PC-3 (cell line): Measurements from ENCODE around the gene C11orf54. TPM values are rescaled to one million over a fixed set of nuclear protein-coding genes. Genes with fewer than 3 reads are reported as not detected.

Experiments used
- ATAC-seq: fragments of 200-7000 bp; cut with Tn5 transposase; 2 replicates; pipeline ENCODE4 v1.9.1; 2020; ENCODE audit warnings: mild to moderate bottlenecking, moderate library complexity
- BruUV-seq: library from RNA; stranded (reverse); fragments of 400-500 nt; replicated peaks from 2 replicates; lab custom pipeline; 2021; lab: Mats Ljungman, UMichigan
- CTCF ChIA-PET: fragments of 300-600 bp; sonication (Branson Sonifier 250); formaldehyde crosslinking; loops from one replicate; lab custom pipeline; 2022; ENCODE audit warnings: antibody characterized with exemption; lab: Charles Lee
- POLR2A ChIA-PET: fragments of 300-600 bp; sonication (Branson Sonifier 250); formaldehyde crosslinking; loops from one replicate; lab custom pipeline; 2022; ENCODE audit warnings: antibody characterized with exemption; ENCODE audit not compliant: unreplicated experiment; lab: Charles Lee
- DNase-seq: peaks from one replicate; pipeline ENCODE4 v3.0.0-alpha.2; 2015
- H2AFZ ChIP-seq: fragments of 300-600 bp; sonication (generic); 2 replicates; pipeline ENCODE4 v1.6.0; 2016; ENCODE audit warnings: antibody characterized with exemption, low read length
- H3F3A ChIP-seq: fragments of 300-600 bp; sonication (generic); one replicate; pipeline ENCODE4 v1.6.0; 2017; ENCODE audit warnings: antibody characterized with exemption, low read length, control low read depth, mild to moderate bottlenecking; ENCODE audit not compliant: unreplicated experiment
- H3K27ac ChIP-seq: fragments of 300-600 bp; sonication (generic); 2 replicates; pipeline ENCODE4 v1.5.1; 2016; ENCODE audit warnings: mild to moderate bottlenecking, low read length
- H3K27me3 ChIP-seq: fragments of 300-600 bp; sonication (generic); 2 replicates; pipeline ENCODE4 v1.6.1; 2016; ENCODE audit warnings: low read length, mixed read lengths
- H3K36me3 ChIP-seq: fragments of 300-600 bp; sonication (generic); 2 replicates; pipeline ENCODE4 v1.6.1; 2016; ENCODE audit warnings: low read depth, mixed run types, low read length, mixed read lengths
- H3K4me1 ChIP-seq: fragments of 300-600 bp; sonication (generic); 2 replicates; pipeline ENCODE4 v1.5.1; 2016; ENCODE audit warnings: low read length; ENCODE audit not compliant: insufficient read depth
- H3K4me2 ChIP-seq: fragments of 300-600 bp; sonication (generic); 2 replicates; pipeline ENCODE4 v1.6.0; 2016; ENCODE audit warnings: low read length
- H3K4me3 ChIP-seq: fragments of 300-600 bp; sonication (generic); 2 replicates; pipeline ENCODE4 v1.5.1; 2016; ENCODE audit warnings: mild to moderate bottlenecking, low read length, mixed read lengths
- H3K79me2 ChIP-seq: fragments of 300-600 bp; sonication (generic); 2 replicates; pipeline ENCODE4 v1.6.1; 2017; ENCODE audit warnings: low read length, mixed read lengths
- H3K9ac ChIP-seq: fragments of 300-600 bp; sonication (generic); 2 replicates; pipeline ENCODE4 v1.6.0; 2016; ENCODE audit warnings: mild to moderate bottlenecking, low read length
- H3K9me2 ChIP-seq: fragments of 300-600 bp; sonication (generic); replicated peaks from 2 replicates; pipeline ENCODE4 v1.6.1; 2016; ENCODE audit warnings: mixed run types, low read length, mixed read lengths
- H3K9me3 ChIP-seq: fragments of 300-600 bp; sonication (generic); 2 replicates; pipeline ENCODE4 v1.6.1; 2016; ENCODE audit warnings: low read length, mixed read lengths
- H4K20me1 ChIP-seq: fragments of 300-600 bp; sonication (generic); 2 replicates; pipeline ENCODE4 v1.6.1; 2016; ENCODE audit warnings: low read length, mixed read lengths
- CTCF ChIP-seq: fragments of 300-600 bp; sonication (generic); conservative IDR thresholded peaks from 2 replicates; pipeline ENCODE4 v1.5.1; 2017; ENCODE audit warnings: antibody characterized with exemption, low read depth, mild to moderate bottlenecking, low read length
- EZH2 ChIP-seq: fragments of 300-600 bp; sonication (generic); IDR thresholded peaks from one replicate; pipeline ENCODE4 v1.6.1; 2017; ENCODE audit warnings: antibody characterized with exemption, mild to moderate bottlenecking, low read length; ENCODE audit not compliant: unreplicated experiment
- EZH2phosphoT487 ChIP-seq: fragments of 300-600 bp; sonication (generic); IDR thresholded peaks from 2 replicates; pipeline ENCODE4 v1.6.1; 2018; ENCODE audit warnings: mild to moderate bottlenecking, antibody characterized with exemption, low read length, borderline replicate concordance
- intact Hi-C: fragments of 100-400 bp; cut with micrococcal nuclease; formaldehyde crosslinking; loops from 2 replicates; pipeline ENCODE4 v1.9.0; 2023
- total RNA-seq: library from RNA; depleted of rRNA; stranded (reverse); fragments of >200 nt; gene quantifications from 2 replicates; pipeline ENCODE4 v1.2.3, GENCODE V29; 2014

C11orf54 gene
- total RNA-seq, 1 experiment from 2014 or later, result 24.3 TPM

DNA sequence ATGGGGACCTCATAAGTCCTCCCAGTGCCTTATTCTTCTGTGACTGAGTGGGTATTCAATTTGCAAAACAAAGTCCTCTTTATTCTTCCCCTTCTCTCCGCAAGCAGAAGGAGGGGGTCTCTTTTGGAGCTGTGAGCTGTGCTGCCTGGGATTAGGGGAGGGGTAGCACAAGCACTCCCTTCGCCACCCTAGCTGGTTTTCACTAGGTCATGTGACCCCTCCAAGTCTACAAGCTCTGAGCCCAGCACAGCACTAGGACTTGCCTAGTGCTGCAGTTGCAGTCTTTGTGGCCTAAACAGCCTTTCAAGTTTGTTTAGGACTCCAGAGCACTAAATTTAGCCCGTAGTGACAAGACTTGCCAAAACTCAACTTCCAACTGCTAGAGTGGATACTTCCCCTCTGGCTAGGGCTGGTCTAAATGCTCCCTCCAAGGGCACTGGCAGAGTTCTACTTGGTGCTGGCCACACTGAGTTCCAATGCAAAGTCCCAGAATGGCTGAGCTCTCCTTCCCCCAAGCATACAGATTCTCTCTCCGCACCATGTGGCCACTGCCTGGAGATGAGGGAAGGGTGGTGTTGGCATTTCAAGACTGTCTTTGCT lies 25.6 kb upstream of the C11orf54 start:
- H4K20me1 ChIP-seq, result no peaks in the 10 kb centered on the region
- no peaks in the 10 kb centered on the region for H3K4me1 ChIP-seq
- H3F3A ChIP-seq, result no peaks in the 10 kb centered on the region
- CTCF ChIA-PET, result no interaction called here
- POLR2A ChIA-PET, result no interaction called here
- BruUV-seq, result no TSS peak
- no peak for TF ChIP-seq CTCF
- TF ChIP-seq EZH2phosphoT487, result no peak
- no peak overlapping the region for H3K4me2 ChIP-seq
- H3K27ac ChIP-seq, result no peak overlapping the region
- H3K79me2 ChIP-seq, result no peaks in the 10 kb centered on the region
- DNase-seq, result no peak
- ATAC-seq, result no peak
- intact Hi-C loops, result no loop called here
- no peaks in the 10 kb centered on the region for H3K27me3 ChIP-seq
- no peak overlapping the region for H3K9ac ChIP-seq
- H3K9me2 ChIP-seq, result no peaks in the 10 kb centered on the region
- H3K36me3 ChIP-seq, result peaks cover 45% of the 10 kb centered on the region
- H3K4me3 ChIP-seq, result no peak overlapping the region
- no peak overlapping the region for H2AFZ ChIP-seq
- no peaks in the 10 kb centered on the region for H3K9me3 ChIP-seq

- CTCF ChIA-PET, result no interaction called here
- POLR2A ChIA-PET, result no interaction called here
Observed at GRCh38 chr11:93717501-93717900, 24.0 kb upstream of the C11orf54 start.

More at GRCh38 chr11:93717501-93717900, 24.0 kb upstream of the C11orf54 start:
- TF ChIP-seq EZH2, result no peak
- no peak for TF ChIP-seq CTCF
- no peak for TF ChIP-seq EZH2phosphoT487
- H3K36me3 ChIP-seq, result peaks cover 52% of the 10 kb centered on the region
- H3K9me2 ChIP-seq, result no peaks in the 10 kb centered on the region
- H3K4me2 ChIP-seq, result no peak overlapping the region
- BruUV-seq, result no TSS peak
- H3K4me3 ChIP-seq, result no peak overlapping the region
- H3F3A ChIP-seq, result no peaks in the 10 kb centered on the region
- H3K9ac ChIP-seq, result no peak overlapping the region
- H3K27ac ChIP-seq, result no peak overlapping the region
- no peaks in the 10 kb centered on the region for H3K9me3 ChIP-seq
- ATAC-seq (no peak), DNase-seq (no peak)
- H2AFZ ChIP-seq, result no peak overlapping the region
- intact Hi-C loops, result no loop called here
- H4K20me1 ChIP-seq, result no peaks in the 10 kb centered on the region
- H3K27me3 ChIP-seq, result no peaks in the 10 kb centered on the region
- no peaks in the 10 kb centered on the region for H3K4me1 ChIP-seq
- H3K79me2 ChIP-seq, result no peaks in the 10 kb centered on the region
